Hepatocyte (in vitro differentiated cells): ENCODE data around the gene SLC17A1.

Source experiments
- EZH2 ChIP-seq: fragments of 200-600 bp; sonication (generic); IDR thresholded peaks from 2 replicates; pipeline ENCODE4 v1.6.1; 2016; ENCODE audit warnings: antibody characterized with exemption, mild to moderate bottlenecking, borderline replicate concordance
- EZH2phosphoT487 ChIP-seq: fragments of 200-600 bp; sonication (generic); IDR thresholded peaks from one replicate; pipeline ENCODE4 v1.6.1; 2018; ENCODE audit warnings: antibody characterized with exemption, mild to moderate bottlenecking, low read depth, moderate library complexity; ENCODE audit not compliant: unreplicated experiment, severe bottlenecking
- TF ChIP-seq, protein P1 (sequence below): fragments of 200-600 bp; sonication (generic); IDR thresholded peaks from 2 replicates; pipeline ENCODE4 v1.5.1; 2016; ENCODE audit warnings: antibody characterized with exemption, mild to moderate bottlenecking; ENCODE audit not compliant: poor library complexity

DNA sequence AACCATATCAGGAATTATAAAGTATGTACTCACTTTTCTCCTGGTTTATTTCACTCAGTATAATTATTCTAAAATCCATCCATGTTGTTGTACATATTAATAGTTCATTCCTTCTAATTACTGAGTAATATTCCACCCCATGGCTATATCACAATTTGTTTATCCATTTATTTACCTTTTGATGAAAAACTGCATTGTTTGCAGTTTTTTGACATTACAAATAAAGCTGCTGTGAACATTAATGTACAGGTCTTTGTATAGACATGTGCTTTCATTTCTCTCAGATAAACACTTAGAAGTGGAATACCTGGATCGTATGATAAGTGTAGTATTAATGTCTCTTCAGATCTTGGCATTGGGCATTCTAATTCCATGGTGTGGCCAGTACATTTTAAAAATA, 38.0 kb upstream of the SLC17A1 start:
- TF ChIP-seq, protein P1, sequence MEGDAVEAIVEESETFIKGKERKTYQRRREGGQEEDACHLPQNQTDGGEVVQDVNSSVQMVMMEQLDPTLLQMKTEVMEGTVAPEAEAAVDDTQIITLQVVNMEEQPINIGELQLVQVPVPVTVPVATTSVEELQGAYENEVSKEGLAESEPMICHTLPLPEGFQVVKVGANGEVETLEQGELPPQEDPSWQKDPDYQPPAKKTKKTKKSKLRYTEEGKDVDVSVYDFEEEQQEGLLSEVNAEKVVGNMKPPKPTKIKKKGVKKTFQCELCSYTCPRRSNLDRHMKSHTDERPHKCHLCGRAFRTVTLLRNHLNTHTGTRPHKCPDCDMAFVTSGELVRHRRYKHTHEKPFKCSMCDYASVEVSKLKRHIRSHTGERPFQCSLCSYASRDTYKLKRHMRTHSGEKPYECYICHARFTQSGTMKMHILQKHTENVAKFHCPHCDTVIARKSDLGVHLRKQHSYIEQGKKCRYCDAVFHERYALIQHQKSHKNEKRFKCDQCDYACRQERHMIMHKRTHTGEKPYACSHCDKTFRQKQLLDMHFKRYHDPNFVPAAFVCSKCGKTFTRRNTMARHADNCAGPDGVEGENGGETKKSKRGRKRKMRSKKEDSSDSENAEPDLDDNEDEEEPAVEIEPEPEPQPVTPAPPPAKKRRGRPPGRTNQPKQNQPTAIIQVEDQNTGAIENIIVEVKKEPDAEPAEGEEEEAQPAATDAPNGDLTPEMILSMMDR, result no peak
- TF ChIP-seq EZH2phosphoT487, result no peak
- no peak for TF ChIP-seq EZH2
